Caki2 (cell line): ENCODE data around the gene EXOC3L2. TPM values are rescaled to one million over a fixed set of nuclear protein-coding genes. Genes with fewer than 3 reads are reported as not detected.

Source experiments
- DNase-seq: peaks from one replicate; pipeline ENCODE4 v3.0.0-alpha.2; 2015; ENCODE audit warnings: low read depth
- in situ Hi-C: cut with HindIII; loops from 2 replicates; pipeline ENCODE4 v1.10.0; 2016; ENCODE audit warnings: low sequenced_read_pairs, low pct_unique_long_range_greater_than_20kb, mixed read lengths
- total RNA-seq: library from RNA; depleted of rRNA; stranded (reverse); fragments of >200 nt; shearing (Covaris generic); gene quantifications from 2 replicates; pipeline ENCODE4 v1.2.3, GENCODE V29; 2014; ENCODE audit warnings: low replicate concordance

EXOC3L2 gene
- total RNA-seq, 1 experiment from 2014 or later: not detected

DNA sequence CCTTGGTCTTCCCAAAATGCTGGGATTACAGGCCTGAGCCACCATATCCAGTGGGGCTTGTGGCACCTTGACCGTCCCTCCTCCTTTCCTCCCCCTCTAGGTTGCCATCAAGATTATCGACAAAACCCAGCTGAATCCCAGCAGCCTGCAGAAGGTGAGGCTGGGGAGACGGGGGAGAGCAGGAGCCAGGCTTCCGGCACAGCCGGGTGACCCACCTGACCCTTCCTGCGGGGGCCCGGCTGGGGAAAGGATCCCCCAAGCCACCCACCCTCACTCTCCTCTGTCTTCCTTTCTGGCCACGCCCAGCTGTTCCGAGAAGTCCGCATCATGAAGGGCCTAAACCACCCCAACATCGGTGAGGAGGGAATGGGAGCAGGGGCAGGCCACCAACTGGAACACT, 17.8 kb upstream of the EXOC3L2 start:
- in situ Hi-C loops: no loop called here
- no peak for DNase-seq

DNA sequence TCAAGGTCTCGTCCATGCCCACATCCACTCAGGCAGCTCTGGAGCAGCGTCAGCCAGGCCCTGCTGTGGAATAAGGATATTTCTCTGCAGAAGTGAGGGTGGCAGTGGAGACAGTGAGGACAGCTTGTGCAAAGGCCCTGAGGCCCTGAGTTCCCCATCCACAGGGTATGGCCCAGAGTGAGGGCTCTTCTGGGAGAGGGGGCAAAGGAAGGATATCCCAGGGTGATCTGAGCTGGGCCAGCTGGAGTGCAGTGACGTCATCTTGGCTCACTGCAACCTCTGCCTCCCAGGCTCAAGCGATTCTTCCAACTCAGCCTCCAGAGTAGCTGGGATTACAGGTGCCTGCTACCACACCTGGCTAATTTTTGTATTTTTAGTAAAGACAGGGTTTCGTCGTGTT, 17.4 kb upstream of the EXOC3L2 start:
- no peak for DNase-seq
- in situ Hi-C loops: no loop called here

DNA sequence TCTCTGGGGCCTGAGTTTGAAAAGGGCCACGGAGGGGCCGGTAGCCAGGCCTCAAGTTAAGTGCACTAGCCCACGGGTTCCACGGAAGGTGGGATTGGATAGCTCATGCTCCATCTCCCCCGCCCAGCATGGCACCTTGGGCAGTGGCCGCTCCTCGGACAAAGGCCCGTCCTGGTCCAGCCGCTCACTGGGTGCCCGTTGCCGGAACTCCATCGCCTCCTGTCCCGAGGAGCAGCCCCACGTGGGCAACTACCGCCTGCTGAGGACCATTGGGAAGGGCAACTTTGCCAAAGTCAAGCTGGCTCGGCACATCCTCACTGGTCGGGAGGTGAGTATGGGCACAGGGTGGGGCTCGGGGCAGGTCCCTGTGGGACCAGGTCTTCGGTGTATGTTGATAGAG, 13.7 kb upstream of the EXOC3L2 start:
- no peak for DNase-seq
- in situ Hi-C loops: no loop called here

DNA sequence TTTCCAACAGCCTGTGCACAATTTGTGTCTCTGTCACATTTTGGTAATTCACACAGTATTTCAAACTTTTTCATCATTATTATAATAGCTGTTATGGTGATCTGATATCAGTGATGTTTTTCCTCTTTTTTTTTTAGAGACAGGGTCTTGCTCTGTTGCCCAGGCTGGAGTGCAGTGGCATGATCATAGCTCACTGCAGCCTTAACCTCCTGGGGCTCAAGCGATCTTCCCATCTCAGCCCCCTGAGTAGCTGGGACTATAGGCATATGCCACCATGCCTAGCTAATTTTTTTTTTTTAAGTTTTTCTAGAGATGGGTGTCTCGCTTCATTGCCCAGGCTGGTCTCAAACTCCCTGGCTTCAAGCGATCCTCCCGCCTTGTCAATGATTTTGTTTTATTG, 11.6 kb upstream of the EXOC3L2 start:
- DNase-seq: no peak
- in situ Hi-C loops: no loop called here

DNA sequence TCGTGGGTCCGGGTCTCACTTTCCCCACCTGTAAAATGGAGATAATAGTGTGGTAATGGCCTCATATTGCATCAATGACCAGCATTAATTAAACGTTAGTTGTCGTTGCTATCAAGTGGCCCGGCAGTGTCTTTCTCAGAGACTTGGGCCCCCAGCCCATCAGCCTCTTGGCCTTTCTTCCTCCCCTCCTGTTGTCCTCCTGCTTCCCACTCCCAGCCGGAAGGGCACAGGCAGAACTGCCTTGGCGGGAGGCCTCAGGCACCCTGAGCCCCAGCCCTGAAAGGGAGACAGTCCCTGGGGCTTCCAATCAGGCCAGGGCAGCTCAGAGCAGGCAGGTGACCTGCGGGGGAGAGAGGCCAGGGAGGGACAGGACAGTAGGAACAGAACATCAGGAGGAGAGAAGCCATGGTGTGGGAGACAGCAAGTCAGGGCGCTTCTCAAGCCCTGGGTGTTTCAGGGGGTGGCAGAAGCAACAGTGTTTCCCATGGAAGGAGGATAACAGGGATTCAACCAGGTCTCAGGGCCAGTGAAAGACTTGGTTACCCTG, 10.5 kb upstream of the EXOC3L2 start:
- in situ Hi-C loops: no loop called here
- no peak for DNase-seq

DNA sequence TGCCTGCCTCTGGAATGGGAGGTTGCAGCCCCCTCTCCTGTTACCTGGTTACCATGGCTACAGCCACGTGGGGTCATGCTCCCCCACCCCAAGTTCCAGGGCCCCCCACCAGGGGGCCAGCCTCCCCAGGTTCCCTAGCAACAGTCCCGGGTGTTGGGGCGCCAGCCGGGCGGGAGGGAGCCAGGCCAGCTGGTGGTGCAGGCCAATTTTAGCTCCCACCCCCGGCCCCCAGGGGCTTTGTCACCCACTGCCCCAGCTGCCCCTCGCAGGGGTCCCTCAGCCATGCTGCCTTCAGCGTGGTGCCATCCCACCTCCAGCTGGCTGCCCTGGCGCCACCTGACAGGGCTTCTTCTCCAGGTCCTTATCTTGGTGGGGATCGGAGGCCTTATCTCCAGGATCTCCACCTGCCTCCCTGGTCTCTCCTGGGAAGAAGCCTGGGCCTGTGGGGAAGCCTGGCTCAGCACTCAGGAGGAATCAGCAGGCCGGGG, 8.9 kb upstream of the EXOC3L2 start:
- DNase-seq: no peak
- in situ Hi-C loops: no loop called here

DNA sequence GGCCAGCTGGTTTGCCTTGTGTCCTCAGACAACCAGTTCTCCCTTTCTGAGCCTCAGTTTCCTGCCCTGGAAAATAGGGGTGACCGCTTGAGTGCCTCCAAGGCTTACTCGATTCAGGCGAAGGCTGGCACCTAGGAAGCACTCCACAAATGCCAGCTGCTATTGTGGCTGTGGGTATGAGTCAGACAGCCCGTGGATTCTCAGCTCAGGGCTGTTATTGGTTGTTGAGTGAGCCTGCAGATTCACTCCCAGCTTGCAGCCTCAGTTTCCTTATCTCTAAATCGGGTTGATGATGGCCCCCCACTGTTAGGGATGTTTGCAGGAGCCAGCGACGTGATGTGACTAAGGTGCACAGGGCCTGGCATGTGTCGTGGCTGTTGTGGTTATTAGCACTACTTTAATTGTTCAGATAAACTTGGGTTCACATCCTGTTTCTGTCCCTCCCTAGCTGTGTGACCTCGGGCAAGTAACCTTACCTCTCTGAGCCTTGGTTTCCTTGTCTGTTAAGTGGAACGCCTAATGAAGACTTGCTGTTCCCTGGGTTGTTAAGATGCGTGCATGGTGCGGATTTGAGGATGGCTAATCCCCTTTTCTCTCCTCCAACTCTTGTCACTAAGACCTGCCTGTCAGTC, 8.3 kb upstream of the EXOC3L2 start:
- in situ Hi-C loops: no loop called here
- DNase-seq: no peak

DNA sequence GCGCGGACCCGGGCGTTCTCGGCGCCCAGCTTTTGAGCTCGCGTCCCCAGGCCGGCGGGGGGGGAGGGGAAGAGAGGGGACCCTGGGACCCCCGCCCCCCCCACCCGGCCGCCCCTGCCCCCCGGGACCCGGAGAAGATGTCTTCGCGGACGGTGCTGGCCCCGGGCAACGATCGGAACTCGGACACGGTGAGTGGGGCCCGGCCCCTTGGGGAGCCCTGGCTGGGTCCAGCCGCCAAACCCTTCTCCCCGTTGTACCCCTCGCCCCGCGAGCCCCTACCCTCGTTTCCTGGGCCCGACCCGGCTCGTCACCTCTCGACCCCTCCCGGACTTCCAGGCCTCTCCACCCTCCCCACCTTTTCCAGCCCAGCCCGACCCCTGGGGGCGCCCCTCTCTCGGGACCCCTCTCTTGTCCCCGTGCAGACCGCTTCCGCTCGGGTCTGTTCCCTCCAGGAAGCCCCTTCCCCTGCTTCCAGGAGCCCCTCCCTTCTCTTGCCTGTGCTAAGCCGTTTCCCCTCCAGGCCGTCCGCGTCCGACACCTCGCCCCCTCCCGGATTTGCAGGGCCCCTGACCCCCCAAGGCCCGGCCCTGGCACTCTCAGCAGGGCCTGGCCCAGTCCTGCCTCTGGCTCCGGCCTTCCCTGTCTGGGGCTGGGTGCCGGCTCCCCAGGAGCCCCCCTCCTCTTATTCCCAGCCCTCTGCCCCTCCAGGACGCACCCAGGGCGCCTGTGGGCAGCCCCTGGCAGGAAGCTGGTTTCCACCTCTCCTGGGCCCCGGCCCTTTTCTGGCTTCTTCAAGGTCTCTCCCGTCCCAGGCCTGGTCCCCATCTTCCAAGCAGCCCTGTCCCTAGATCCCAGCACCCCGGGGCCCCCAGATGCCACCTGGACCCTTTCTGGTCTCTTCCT, 6.5 kb upstream of the EXOC3L2 start:
- in situ Hi-C loops: no loop called here

DNA sequence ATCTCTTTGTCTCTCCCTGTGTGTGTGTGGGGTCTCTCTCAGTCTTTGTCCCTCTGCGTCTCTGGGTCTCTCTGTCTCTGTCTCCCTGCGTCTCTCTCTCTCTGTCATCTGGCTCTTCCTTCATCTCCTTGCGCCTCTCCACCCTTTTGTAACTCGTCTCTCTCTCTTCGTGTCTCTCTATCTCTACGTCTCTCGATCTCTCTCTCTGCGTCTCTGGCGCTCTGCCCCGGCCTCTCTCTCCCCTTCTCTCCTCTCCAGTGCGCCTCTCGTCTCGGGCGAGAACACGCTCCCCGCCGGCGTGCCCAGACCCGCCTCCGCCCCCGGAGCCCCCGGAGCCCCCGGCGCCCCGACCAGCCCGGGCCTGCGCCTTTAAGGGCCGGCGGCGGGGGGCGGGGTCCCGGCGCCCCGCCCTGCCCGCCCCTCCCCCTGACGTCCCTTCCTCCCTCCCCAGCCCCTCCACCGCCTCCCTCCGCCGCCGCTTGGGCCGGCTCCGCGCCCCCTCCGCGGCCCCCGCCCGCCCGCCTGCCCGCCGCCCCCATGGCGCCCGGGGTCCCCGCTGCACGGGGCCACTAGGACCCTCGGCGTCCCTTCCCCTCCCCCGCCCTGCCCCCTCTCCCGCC, 5.7 kb upstream of the EXOC3L2 start, which contains the start of gene MARK4:
MARK4 (plus strand) TSS at position 440 of the 620 bp plus-strand sequence. CDS start 318 bp downstream, outside the sequence.
- DNase-seq: no peak
- in situ Hi-C loops: no loop called here

More for the DNA sequence above, 6.5 kb upstream of the EXOC3L2 start:
- no peak for DNase-seq

DNA sequence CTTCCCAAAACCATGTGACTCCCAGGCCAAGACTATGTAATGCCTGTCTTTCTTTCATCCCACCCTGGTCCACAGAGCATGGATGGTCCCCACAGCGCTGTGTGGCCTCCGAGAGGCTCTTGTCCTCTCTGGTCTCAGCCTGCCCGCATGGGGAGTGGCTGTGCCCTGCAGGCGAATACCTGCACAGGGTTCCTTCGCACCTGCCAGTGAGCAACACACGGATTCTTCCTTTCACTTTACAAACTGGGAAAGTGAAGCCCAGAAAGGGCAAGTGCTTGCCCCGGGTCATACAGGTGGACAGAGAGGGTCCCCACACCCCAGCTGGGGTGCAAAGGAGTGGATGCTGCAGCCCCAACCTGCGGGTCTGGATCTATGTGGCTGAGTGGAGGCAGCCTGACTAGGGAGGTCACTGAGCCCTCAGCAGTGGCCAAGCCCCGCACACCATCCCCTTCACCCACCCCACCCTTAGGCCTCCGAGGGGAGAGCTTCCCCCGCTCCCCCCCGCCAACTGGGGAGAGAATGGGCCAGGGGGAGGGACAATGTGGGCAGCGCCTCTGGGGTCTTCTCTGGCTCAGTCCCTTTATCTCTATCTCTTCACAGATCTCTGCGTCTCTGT, 5.1 kb upstream of the EXOC3L2 start:
- no peak for DNase-seq
- in situ Hi-C loops: no loop called here

DNA sequence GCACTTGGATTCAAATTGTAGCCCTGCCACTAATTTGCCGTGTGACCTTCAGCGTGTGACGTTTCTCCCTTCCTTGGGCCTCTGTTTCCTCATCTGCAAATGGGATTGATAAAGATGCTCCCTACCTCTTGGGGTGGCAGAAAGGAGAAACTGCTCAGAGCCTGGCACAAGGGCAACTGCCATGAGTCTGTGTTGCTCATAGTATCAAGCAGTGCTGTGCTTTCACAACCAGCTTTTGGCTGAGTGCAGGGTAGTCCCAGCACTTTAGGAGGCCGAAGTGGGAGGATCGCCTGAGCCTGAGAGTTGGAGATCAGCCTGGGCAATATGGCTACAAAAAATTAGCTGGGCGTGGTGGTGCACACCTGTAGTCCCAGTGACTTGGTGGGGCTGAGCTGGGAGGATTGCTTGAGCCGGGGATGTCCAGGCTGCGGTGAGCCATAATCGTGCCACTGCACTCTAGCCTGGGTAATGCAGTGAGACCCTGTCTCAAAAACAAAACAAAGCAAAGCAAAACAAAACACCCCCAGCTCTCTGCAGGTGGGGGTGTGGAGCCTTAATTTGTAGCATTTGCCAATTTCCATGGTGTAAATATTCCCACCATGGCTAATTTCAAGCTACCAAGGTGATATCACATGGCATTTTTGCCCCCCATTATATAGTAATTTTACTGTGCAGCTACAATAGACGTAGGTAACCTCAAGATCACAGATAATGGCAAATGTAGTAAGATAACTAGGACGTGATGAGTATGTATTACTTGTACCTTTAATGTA, 4.2 kb upstream of the EXOC3L2 start:
- DNase-seq: no peak
- in situ Hi-C loops: no loop called here

DNA sequence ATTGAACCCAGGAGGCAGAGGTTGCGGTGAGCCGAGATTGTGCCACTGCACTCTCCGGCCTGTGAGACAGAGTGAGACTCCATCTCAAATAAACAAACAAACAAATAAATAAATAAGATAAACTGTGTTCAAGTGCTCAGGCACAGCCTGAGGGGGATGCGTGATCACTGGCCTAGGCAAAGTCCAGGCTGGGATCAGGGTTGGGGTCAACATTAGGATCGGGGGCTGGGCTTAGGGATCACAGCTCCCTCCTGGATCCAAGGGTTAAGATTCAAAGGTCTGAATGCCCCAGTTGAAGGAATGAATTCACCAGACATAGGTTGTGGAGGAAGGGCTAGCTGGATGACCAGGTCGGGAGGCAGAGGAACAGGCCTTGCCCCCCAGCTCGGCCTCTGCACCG, 1.9 kb upstream of the EXOC3L2 start:
- DNase-seq: no peak
- in situ Hi-C loops: no loop called here

DNA sequence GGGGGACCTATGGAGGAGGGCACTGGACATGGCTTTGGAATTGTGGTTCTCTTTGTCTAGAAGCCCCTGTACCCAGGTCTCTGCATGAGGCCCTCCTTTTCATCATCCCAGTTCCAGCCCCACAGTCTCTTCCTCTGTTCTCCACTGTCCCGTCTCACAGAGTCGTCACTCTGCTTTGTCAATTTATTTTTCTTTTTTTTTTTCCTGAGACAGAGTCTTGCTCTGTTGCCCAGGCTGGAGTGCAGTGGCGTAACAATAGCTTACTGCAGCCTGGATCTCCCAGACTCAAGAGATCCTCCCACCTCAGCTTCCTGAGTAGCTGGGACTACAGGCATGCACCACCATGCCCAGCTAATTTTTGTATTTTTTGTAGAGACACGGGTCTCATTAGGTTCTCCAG, 619 bp upstream of the EXOC3L2 start:
- no peak for DNase-seq
- in situ Hi-C loops: no loop called here

DNA sequence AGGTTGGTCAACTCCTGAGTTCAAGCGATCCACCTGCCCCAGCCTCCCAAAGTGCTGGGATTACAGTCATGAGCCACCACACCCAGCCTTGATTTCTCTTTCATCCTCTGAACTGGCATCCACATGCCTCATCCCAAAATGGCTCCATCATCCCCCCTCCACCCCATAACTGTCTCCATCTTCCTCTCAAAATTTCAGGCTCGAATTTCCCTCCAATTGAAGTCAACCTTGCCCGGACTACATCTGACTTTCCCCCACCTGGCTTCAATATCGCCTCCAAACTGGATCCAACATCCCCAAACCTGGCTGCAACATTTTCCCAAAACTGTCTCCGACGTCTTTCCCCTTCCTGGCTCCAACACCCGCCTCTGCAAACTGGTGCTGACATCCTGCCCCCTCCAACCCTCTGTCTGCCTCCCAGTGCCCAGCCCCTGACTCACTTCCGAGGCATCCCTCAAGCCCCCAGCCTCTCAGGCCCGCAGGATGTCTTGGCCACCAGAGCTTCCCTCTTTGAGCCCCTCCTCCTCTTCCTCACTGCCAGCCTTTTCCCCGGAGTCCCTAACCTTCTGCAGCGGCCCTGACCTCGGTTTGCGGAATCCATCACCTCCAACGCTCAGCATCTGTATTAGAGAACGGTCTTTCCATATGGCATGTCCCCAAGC, 943 bp downstream of the EXOC3L2 start:
- DNase-seq: no peak
- in situ Hi-C loops: no loop called here

DNA sequence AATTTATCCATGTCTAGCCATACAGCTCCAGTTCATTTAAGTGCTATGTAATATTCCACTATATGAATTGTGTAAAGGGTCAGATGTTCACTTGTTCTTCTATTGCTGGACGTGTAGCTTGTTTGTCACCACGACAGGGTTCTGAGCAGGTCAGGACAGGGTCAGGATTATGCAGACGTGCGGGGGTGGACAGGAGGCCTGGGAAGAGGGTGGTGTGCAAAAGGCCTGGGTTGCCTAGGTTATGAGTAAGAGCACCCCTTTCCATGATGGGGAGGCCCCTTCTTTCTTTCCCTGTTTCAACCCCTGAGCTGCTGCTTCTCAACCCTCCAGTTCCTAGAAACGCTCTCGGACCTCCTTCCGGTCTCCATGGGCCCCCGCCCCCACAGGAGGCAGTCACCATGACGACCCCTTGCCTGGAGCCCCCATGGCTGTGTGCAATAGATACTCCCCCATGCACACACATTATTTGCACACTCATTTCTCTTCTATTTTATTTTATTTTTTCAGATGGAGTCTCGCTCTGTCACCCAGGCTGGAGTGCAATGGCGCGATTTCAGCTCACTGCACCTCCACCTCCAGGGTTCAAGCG, 2.0 kb downstream of the EXOC3L2 start:
- no peak for DNase-seq
- in situ Hi-C loops: no loop called here

DNA sequence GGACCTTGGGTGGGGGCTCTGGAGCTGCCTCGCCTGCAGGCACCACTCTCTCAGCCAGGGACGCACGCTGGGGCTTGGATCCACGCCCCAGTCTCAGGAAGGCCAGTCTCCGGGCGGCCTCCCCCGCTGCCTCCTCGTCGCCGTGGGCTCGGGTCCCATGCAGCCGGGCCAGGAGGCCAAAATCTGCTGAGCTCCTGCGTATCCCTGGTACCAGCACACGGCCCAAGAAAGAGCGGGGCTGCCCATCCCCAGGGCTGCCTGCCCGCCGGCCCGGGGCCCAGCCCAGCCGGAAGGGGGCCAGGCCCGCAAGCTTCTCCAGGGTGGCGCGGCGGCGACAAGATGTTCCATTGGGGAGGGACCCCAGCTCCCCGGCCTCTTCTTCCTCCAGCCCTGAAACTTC, 6.7 kb downstream of the EXOC3L2 start:
- in situ Hi-C loops: no loop called here
- no peak for DNase-seq

DNA sequence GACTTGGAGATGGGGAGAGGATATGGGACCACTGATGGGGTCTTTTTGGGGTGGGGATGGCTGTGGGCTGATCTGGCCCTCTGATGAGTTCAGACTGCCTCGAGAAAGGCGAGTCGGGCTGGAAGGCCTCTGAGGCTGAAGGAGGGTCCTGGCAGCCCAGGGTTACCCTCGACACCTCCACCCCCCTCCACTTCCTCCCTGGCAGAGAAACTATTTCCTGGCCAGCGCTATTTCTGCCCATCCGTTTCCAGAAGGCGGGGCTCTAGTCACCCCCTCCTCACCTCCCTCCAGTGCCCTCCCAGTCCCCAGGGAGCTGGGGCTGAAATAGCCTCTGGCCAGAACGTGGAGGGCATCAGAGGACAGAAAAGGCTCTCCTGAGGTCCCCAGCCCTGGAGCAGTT, 9.7 kb downstream of the EXOC3L2 start:
- in situ Hi-C loops: no loop called here
- no peak for DNase-seq
